ENCODE measurements around the gene STK32C. TPM values are rescaled to one million over a fixed set of nuclear protein-coding genes. Genes with fewer than 3 reads are reported as not detected.

Gene STK32C
- total RNA-seq, 4 donors from 2014 or later = 9.4 to 18.1 (median 16.2) TPM

- WGBS, 2 donors = 71 to 78% methylated on average over 18 of the region's 18 CpGs
- no peaks in the 10 kb centered on the region for H3K27me3 ChIP-seq
- H3K9me3 ChIP-seq = peaks cover 0 to 7% (median 0%) of the 10 kb centered on the region in 4 donors
- H3K36me3 ChIP-seq = no peaks in the 10 kb centered on the region
- DNase-seq (ENCODE audit: low spot score in 2 of 2) = no peak
- H3K4me1 ChIP-seq = peaks cover 0 to 24% (median 9%) of the 10 kb centered on the region in 4 donors
- no peak overlapping the region for H3K27ac ChIP-seq
- TF ChIP-seq POLR2A (IDR thresholded peaks at IDR 0.05) (no peak), EP300 (IDR thresholded peaks at IDR 0.05) (no peak)
- TF ChIP-seq, protein P1, sequence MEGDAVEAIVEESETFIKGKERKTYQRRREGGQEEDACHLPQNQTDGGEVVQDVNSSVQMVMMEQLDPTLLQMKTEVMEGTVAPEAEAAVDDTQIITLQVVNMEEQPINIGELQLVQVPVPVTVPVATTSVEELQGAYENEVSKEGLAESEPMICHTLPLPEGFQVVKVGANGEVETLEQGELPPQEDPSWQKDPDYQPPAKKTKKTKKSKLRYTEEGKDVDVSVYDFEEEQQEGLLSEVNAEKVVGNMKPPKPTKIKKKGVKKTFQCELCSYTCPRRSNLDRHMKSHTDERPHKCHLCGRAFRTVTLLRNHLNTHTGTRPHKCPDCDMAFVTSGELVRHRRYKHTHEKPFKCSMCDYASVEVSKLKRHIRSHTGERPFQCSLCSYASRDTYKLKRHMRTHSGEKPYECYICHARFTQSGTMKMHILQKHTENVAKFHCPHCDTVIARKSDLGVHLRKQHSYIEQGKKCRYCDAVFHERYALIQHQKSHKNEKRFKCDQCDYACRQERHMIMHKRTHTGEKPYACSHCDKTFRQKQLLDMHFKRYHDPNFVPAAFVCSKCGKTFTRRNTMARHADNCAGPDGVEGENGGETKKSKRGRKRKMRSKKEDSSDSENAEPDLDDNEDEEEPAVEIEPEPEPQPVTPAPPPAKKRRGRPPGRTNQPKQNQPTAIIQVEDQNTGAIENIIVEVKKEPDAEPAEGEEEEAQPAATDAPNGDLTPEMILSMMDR (IDR thresholded peaks at IDR 0.05) = no peak
- H3K4me3 ChIP-seq = no peak overlapping the region
These were observed 3.7 kb upstream of the STK32C start for GRCh38 chr10:132311338-132311939.

DNA sequence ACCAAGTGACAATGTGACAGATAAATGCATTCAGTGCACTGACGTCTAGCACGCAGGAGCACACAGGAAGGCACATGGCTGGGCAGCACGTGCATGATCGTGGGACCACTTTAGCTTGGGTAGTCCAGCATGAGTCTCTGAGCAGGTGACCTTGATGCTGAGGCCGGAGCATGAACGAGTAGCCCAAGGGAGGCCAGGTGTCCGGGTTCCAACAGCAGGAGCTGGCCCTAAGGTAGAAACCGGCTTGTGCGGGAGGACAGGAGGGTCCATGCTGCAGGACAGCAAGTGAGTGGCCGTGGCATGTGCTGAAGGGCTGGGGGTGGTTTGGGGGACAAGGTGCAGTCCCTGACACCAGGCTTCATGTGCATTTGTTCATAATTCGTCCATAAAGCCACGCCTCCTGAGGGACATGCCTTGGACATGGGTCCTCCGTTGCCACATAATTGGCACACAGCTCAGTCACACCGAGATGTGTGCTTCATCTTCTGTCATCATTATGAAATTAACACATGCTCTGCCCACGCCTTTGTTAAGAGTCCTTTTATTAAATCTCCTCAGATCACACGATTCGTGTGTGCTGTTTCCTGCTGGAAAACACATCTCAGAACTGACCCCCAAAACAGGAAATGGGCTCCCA lies 3.1 kb upstream of the STK32C start:
- Histone ChIP-seq H3K36me3 (no peaks in the 10 kb centered on the region), H3K4me1 (peaks cover 0 to 25% (median 9%) of the 10 kb centered on the region in 4 donors), H3K27ac (no peak overlapping the region), H3K27me3 (no peaks in the 10 kb centered on the region), H3K9me3 (peaks cover 0 to 7% (median 0%) of the 10 kb centered on the region in 4 donors), H3K4me3 (no peak overlapping the region)
- WGBS, 2 donors = 77 to 80% methylated on average over 13 to 17 of the region's 17 CpGs
- DNase-seq (ENCODE audit: low spot score in 2 of 2) = no peak
- TF ChIP-seq EP300 (IDR thresholded peaks at IDR 0.05) = no peak
- TF ChIP-seq, protein P1 (IDR thresholded peaks at IDR 0.05) = no peak
- TF ChIP-seq POLR2A (IDR thresholded peaks at IDR 0.05) = no peak

GRCh38 chr10:132309879-132310591 lies 2.3 kb upstream of the STK32C start:
- H3K4me3 ChIP-seq = no peak overlapping the region
- H3K27ac ChIP-seq = no peak overlapping the region
- peaks cover 0 to 7% (median 0%) of the 10 kb centered on the region in 4 donors for H3K9me3 ChIP-seq
- no peak for DNase-seq (ENCODE audit: low spot score in 2 of 2)
- 83 to 85% methylated on average over 7 of the region's 7 CpGs for WGBS, 2 donors
- no peaks in the 10 kb centered on the region for H3K36me3 ChIP-seq
- H3K27me3 ChIP-seq = no peaks in the 10 kb centered on the region
- peaks cover 0 to 25% (median 9%) of the 10 kb centered on the region in 4 donors for H3K4me1 ChIP-seq
- TF ChIP-seq, protein P1 (IDR thresholded peaks at IDR 0.05) = no peak
- TF ChIP-seq EP300 (IDR thresholded peaks at IDR 0.05) (no peak), POLR2A (IDR thresholded peaks at IDR 0.05) (no peak)

DNA sequence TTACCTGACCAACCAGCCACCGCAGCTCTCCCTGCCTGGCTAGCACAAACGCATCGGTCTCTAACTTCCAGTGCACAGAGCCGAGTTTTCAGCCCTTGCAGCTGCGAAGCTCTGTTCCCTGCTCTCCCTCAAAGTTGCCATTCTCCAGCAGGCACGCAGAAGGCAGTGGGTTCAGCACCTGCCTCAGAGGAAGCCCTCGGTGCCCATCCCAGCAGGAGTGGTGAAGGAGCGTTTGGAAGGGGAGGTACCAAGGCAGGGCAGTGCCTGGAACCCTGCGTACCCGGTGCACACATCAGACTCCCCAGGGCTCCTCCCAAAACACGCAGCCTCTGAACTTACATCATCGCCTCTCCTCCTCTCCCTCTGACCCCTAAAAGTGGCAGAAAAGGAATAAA lies 1.7 kb upstream of the STK32C start:
- no peak overlapping the region for H3K4me3 ChIP-seq
- H3K27me3 ChIP-seq = no peaks in the 10 kb centered on the region
- H3K27ac ChIP-seq = no peak overlapping the region
- no peak for DNase-seq (ENCODE audit: low spot score in 2 of 2)
- H3K4me1 ChIP-seq = peaks cover 0 to 25% (median 9%) of the 10 kb centered on the region in 4 donors
- TF ChIP-seq POLR2A (IDR thresholded peaks at IDR 0.05) = no peak
- TF ChIP-seq EP300 (IDR thresholded peaks at IDR 0.05) = no peak
- TF ChIP-seq, protein P1 (IDR thresholded peaks at IDR 0.05) = no peak
- H3K9me3 ChIP-seq = peaks cover 0 to 7% (median 0%) of the 10 kb centered on the region in 4 donors
- 64 to 74% methylated on average over 12 of the region's 12 CpGs for WGBS, 2 donors
- H3K36me3 ChIP-seq = no peaks in the 10 kb centered on the region

Data from tibial nerve (tissue), 4 donors.